Measurements from ENCODE around the gene ZNF729. TPM values are rescaled to one million over a fixed set of nuclear protein-coding genes. Genes with fewer than 3 reads are reported as not detected.

Gene ZNF729
- total RNA-seq, result not detected

DNA sequence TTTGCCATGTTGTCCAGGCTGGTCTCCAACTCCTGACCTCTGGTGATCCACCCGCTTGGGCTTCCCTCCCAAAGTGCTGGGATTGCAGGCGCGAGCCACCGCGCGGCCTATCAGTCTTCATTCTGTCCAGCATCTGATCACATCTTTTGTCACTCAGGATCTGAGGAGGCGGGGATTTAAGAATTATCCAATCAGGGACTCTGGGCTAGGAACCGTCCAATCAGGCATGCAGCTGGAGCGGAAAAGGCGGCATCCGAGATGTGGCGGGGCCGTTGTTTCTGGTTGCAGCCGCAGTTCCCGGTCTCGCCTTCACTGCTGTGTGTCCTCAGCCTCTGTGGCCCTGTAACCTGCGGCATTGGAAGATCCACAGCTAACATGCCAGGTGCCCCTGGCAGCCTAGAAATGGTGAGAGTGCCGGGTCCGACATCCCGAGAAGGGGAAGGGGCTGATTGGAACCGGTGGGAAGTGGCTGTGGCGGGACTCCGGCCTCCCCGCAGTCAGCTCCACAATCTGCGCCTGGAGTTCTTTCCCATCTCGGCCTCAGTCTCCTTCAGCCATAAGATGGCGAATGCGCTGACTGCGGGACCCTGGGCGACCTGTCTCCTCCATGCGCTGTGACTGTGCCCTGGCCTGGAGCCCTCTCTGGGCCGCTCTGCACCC lies at the start of gene ZNF729:
Gene ZNF729 (plus strand): TSS at position 291 of the 660 bp plus-strand sequence. CDS start 85 bp downstream, at position 376.
- H3K9me3 ChIP-seq, result peaks cover 10% of the 10 kb centered on the region
- TF ChIP-seq POLR2AphosphoS5 (IDR thresholded peaks at IDR 0.05) (no peak), EP300 (IDR thresholded peaks at IDR 0.05) (no peak), POLR2A (IDR thresholded peaks at IDR 0.05) (no peak)
- TF ChIP-seq, protein P1, sequence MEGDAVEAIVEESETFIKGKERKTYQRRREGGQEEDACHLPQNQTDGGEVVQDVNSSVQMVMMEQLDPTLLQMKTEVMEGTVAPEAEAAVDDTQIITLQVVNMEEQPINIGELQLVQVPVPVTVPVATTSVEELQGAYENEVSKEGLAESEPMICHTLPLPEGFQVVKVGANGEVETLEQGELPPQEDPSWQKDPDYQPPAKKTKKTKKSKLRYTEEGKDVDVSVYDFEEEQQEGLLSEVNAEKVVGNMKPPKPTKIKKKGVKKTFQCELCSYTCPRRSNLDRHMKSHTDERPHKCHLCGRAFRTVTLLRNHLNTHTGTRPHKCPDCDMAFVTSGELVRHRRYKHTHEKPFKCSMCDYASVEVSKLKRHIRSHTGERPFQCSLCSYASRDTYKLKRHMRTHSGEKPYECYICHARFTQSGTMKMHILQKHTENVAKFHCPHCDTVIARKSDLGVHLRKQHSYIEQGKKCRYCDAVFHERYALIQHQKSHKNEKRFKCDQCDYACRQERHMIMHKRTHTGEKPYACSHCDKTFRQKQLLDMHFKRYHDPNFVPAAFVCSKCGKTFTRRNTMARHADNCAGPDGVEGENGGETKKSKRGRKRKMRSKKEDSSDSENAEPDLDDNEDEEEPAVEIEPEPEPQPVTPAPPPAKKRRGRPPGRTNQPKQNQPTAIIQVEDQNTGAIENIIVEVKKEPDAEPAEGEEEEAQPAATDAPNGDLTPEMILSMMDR (IDR thresholded peaks at IDR 0.05), result no peak
- no peak within 1 kb of the TSS for H3K4me3 ChIP-seq
- no peaks in the 10 kb centered on the region for H3K4me1 ChIP-seq
- no peak for DNase-seq (ENCODE audit: low spot score in 2 of 2)
- no peak within 1 kb of the TSS for H3K27ac ChIP-seq
- no peaks in the 10 kb centered on the region for H3K27me3 ChIP-seq
- WGBS, result 9% methylated on average over 11 of the region's 32 CpGs
- no peaks in the 10 kb centered on the region for H3K36me3 ChIP-seq

DNA sequence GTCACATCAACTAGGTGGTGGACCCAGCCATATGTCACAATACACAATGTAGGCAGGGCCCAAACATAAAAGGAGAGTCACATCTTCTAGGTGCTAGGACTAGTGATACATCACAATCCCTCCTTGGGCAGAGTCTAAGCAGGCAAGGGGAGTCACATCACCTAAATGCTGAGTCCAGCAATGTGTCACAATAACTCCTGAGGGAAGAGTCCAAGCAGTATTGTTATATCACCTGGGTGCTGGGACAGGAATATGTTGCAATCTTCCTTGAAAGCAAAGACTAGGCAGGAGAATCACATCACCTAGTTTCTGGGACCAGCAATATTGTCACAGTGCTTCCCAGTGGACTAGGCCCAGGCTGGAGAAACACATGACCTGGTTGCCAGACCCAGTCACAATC lies 29.4 kb upstream of the ZNF729 start:
- no peaks in the 10 kb centered on the region for H3K36me3 ChIP-seq
- TF ChIP-seq POLR2A (IDR thresholded peaks at IDR 0.05), result no peak
- TF ChIP-seq, protein P1 (IDR thresholded peaks at IDR 0.05), result no peak
- TF ChIP-seq POLR2AphosphoS5 (IDR thresholded peaks at IDR 0.05), result no peak
- TF ChIP-seq EP300 (IDR thresholded peaks at IDR 0.05), result no peak
- H3K4me3 ChIP-seq, result no peak overlapping the region
- H3K27ac ChIP-seq, result no peak overlapping the region
- no peaks in the 10 kb centered on the region for H3K27me3 ChIP-seq
- peaks cover 13% of the 10 kb centered on the region for H3K9me3 ChIP-seq
- DNase-seq (ENCODE audit: low spot score in 2 of 2), result no peak
- H3K4me1 ChIP-seq, result no peaks in the 10 kb centered on the region

DNA sequence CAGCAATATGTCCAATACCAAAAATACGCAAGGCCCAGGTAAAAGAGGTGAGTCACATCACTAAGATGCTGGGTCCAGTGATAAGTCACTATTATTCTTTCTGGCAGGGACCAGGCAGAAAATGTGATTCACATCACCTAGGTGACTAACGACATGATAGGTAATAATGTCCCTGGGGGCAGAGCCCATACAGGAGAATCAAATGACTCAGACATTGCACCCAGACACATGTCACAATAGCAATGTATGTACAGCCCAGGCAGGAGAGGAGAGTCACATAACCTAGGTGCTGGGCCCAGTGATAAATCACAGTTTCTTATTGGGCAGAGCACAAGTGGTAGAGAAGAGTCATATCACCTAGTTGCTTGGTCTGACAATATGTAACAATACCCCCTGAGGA lies 28.9 kb upstream of the ZNF729 start:
- Histone ChIP-seq H3K36me3 (no peaks in the 10 kb centered on the region), H3K27me3 (no peaks in the 10 kb centered on the region), H3K27ac (no peak overlapping the region), H3K9me3 (peaks cover 13% of the 10 kb centered on the region), H3K4me3 (no peak overlapping the region), H3K4me1 (no peaks in the 10 kb centered on the region)
- TF ChIP-seq POLR2AphosphoS5 (IDR thresholded peaks at IDR 0.05), result no peak
- TF ChIP-seq POLR2A (IDR thresholded peaks at IDR 0.05), result no peak
- TF ChIP-seq, protein P1 (IDR thresholded peaks at IDR 0.05), result no peak
- no peak for TF ChIP-seq EP300 (IDR thresholded peaks at IDR 0.05)
- DNase-seq (ENCODE audit: low spot score in 2 of 2), result no peak
- WGBS, result 74% methylated on average over 2 of the region's 2 CpGs

DNA sequence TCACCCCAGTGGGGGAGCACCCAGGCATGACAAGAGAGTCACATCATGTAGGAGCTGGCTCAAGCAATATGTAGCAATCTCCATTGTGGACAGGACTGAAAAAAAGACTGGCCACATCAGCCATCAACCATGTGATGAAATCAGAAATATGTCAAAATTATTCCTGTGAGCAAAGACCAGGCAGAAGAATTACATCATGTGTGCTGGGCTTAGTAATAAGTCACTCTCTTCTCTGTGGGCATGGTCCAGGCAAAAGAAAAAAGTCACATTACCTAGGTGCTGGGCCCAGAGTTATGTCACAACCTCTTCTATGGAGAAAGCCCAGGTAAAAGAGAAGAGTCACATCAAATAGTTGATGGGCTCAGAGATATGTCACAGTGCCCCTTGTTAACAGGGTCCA lies 28.3 kb upstream of the ZNF729 start:
- DNase-seq (ENCODE audit: low spot score in 2 of 2), result no peak
- peaks cover 13% of the 10 kb centered on the region for H3K9me3 ChIP-seq
- no peaks in the 10 kb centered on the region for H3K27me3 ChIP-seq
- no peak overlapping the region for H3K27ac ChIP-seq
- H3K4me3 ChIP-seq, result no peak overlapping the region
- H3K4me1 ChIP-seq, result no peaks in the 10 kb centered on the region
- no peak for TF ChIP-seq POLR2A (IDR thresholded peaks at IDR 0.05)
- no peak for TF ChIP-seq EP300 (IDR thresholded peaks at IDR 0.05)
- H3K36me3 ChIP-seq, result no peaks in the 10 kb centered on the region

DNA sequence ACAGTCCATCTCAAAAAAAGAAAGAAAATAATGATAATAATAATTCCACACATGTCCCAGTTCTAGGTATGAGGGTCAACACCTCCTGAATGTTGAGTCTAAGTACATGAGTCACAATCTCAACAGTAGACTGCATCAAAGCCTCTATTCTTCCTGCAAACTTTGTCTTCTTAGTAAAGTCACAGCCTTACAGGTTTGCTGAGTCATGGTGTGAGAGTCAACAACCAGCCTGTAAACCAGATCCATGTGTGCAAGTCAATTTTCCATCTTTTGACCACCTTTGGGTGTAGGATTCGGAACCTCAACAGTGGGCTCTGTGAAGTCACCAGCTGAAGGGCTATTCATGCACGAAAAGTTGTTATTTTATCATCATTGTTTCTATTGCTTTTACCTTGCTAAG lies 25.7 kb upstream of the ZNF729 start:
- Histone ChIP-seq H3K27ac (no peak overlapping the region), H3K36me3 (no peaks in the 10 kb centered on the region), H3K9me3 (peaks cover 19% of the 10 kb centered on the region), H3K4me1 (no peaks in the 10 kb centered on the region), H3K27me3 (no peaks in the 10 kb centered on the region), H3K4me3 (no peak overlapping the region)
- TF ChIP-seq POLR2A (IDR thresholded peaks at IDR 0.05), result no peak
- no peak for TF ChIP-seq EP300 (IDR thresholded peaks at IDR 0.05)
- no peak for TF ChIP-seq POLR2AphosphoS5 (IDR thresholded peaks at IDR 0.05)
- TF ChIP-seq, protein P1 (IDR thresholded peaks at IDR 0.05), result no peak
- WGBS, result 79% methylated on average over 2 of the region's 2 CpGs
- DNase-seq (ENCODE audit: low spot score in 2 of 2), result no peak

DNA sequence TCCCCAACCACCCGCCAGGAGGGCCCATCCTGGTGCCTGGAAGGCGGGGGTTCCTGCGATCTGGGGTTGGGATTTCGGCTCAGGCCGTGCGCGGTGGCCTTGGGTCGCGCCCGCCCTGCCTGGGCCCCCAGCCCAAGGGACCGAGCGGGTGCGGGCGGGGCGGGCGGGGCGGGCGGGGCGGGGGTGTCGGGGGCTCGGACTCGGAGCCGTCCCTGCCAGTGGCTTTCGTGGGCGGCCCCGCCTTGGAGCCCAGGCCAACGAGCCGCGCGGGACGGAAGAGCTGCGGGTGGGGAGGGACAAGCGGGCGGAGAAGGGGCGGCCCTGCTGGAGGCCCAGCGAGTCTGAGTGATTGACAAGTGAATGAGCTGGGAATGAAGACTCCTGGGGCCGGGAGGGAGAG lies 24.6 kb upstream of the ZNF729 start:
- 26% methylated on average over 3 of the region's 37 CpGs for WGBS
- H3K27ac ChIP-seq, result no peak overlapping the region
- no peaks in the 10 kb centered on the region for H3K4me1 ChIP-seq
- H3K9me3 ChIP-seq, result peaks cover 19% of the 10 kb centered on the region
- no peaks in the 10 kb centered on the region for H3K27me3 ChIP-seq
- H3K36me3 ChIP-seq, result no peaks in the 10 kb centered on the region
- no peak for DNase-seq (ENCODE audit: low spot score in 2 of 2)
- no peak overlapping the region for H3K4me3 ChIP-seq
- TF ChIP-seq, protein P1 (IDR thresholded peaks at IDR 0.05), result no peak
- no peak for TF ChIP-seq POLR2A (IDR thresholded peaks at IDR 0.05)
- TF ChIP-seq POLR2AphosphoS5 (IDR thresholded peaks at IDR 0.05), result no peak
- no peak for TF ChIP-seq EP300 (IDR thresholded peaks at IDR 0.05)

Measured in suprapubic skin (tissue), 4 donors.